Transverse colon (tissue), 4 donors: ENCODE results near the gene STH. TPM values are rescaled to one million over a fixed set of nuclear protein-coding genes. Genes with fewer than 3 reads are reported as not detected.

Experiments used
- DNase-seq: peaks from one replicate; pipeline ENCODE4 v3.0.0-alpha.2; 2019
- H3K27ac ChIP-seq, 4 donors: fragments of 200-600 bp; sonication (generic); 2 replicates each; pipeline ENCODE4 v1.5.1; 2016 to 2018; ENCODE audit warnings: inconsistent platforms in 4 of 4
- H3K27me3 ChIP-seq: fragments of 200-600 bp; sonication (generic); 2 replicates; pipeline ENCODE4 v1.5.1; 2017; ENCODE audit warnings: inconsistent platforms
- H3K36me3 ChIP-seq, 4 donors: fragments of 200-600 bp; sonication (generic); 2 replicates each; pipeline ENCODE4 v1.5.1; 2017 to 2019; ENCODE audit warnings: inconsistent platforms in 4 of 4
- H3K4me1 ChIP-seq, 4 donors: fragments of 200-600 bp; sonication (generic); 2 replicates each; pipeline ENCODE4 v1.5.1; 2017 to 2020; ENCODE audit warnings: inconsistent platforms in 4 of 4
- H3K4me3 ChIP-seq, 4 donors: fragments of 200-600 bp; sonication (generic); 1 replicate in 1 of 4; 2 replicates in 3 of 4; pipeline versions ENCODE4 v1.5.1 to v1.6.1; 2017 to 2019; ENCODE audit warnings: inconsistent platforms in 4 of 4
- H3K9me3 ChIP-seq, 2 donors: fragments of 200-600 bp; sonication (generic); 2 replicates each; pipeline ENCODE4 v1.5.1; 2017 to 2019; ENCODE audit warnings: inconsistent platforms in 2 of 2
- CTCF ChIP-seq, 5 experiments: fragments of 200-600 bp in 3 of 5; fragments of 450-650 bp in 2 of 5; sonication (generic) in 3 of 5; IDR thresholded peaks; 1 replicate in 2 of 5; 2 replicates in 3 of 5; pipeline ENCODE4 v1.5.1; 2016 to 2017; ENCODE audit warnings: antibody characterized with exemption in 5 of 5, inconsistent platforms in 3 of 5, mild to moderate bottlenecking in 2 of 5, moderate library complexity in 1 of 5
- EP300 ChIP-seq: sonication (generic); formaldehyde crosslinking; IDR thresholded peaks from one replicate; pipeline ENCODE4 v1.6.1; 2017; ENCODE audit warnings: antibody characterized with exemption, low read depth
- POLR2A ChIP-seq: fragments of 450-650 bp; IDR thresholded peaks from one replicate; pipeline ENCODE4 v1.6.1; 2016; ENCODE audit warnings: antibody characterized with exemption, mild to moderate bottlenecking, moderate library complexity
- POLR2AphosphoS5 ChIP-seq, 3 donors: sonication (generic); formaldehyde crosslinking; IDR thresholded peaks; one replicate each; pipeline ENCODE4 v1.6.1; 2016; ENCODE audit warnings: antibody characterized with exemption in 3 of 3
- WGBS, 2 donors: methylation state at CpG; one replicate each; pipeline ENCODE4 v1.1.5; 2018; ENCODE audit warnings: low coverage in 1 of 2; 5-methylcytosine and 5-hydroxymethylcytosine counted together
- in situ Hi-C, 4 donors: fragments of 200-750 bp; cut with MboI; loops; one replicate each; pipeline versions ENCODE4 v1.15.0 to v1.15.1; 2017; ENCODE audit warnings: low sequenced_read_pairs in 3 of 4, low pct_ligation_motif_present in 1 of 4, low pct_unique_long_range_greater_than_20kb in 1 of 4
- intact Hi-C: fragments of 100-400 bp; cut with DNase I; formaldehyde crosslinking; loops from one replicate; pipeline ENCODE4 v1.15.1; 2023; ENCODE audit warnings: low total_unique reads
- total RNA-seq, 4 donors: library from RNA; depleted of rRNA; stranded (reverse); fragments of >200 nt; gene quantifications; one replicate each; pipeline ENCODE4 v1.1.0, GENCODE V29; 2016

Gene STH
- total RNA-seq, 4 donors from 2014 or later = not detected

DNA sequence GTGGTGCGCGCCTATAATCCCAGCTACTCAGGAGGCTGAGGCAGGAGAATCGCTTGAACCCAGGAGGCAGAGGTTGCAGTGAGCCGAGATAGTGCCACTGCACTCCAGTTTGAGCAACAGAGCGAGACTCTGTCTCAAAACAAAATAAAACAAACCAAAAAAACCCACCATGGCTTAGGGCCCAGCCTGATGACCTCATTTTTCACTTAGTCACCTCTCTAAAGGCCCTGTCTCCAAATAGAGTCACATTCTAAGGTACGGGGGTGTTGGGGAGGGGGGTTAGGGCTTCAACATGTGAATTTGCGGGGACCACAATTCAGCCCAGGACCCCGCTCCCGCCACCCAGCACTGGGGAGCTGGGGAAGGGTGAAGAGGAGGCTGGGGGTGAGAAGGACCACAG, 1.4 kb upstream of the STH start:
- 85 to 89% methylated on average over 6 to 9 of the region's 9 CpGs for WGBS, 2 donors
- intact Hi-C loops = no loop called here

DNA sequence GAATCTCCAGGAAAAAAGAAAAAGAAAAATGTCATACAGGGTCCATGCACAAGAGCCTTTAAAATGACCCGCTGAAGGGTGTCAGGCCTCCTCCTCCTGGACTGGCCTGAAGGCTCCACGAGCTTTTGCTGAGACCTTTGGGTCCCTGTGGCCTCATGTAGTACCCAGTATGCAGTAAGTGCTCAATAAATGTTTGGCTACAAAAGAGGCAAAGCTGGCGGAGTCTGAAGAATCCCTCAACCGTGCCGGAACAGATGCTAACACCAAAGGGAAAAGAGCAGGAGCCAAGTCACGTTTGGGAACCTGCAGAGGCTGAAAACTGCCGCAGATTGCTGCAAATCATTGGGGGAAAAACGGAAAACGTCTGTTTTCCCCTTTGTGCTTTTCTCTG, 845 bp downstream of the STH start:
- no peak for DNase-seq
- intact Hi-C loops = loop anchor here (5.0 kb wide), 1 partner anchor 212 kb away; no protein-coding TSS in a partner anchor
- H3K4me1 ChIP-seq = peaks cover 0 to 19% (median 18%) of the 10 kb centered on the region in 4 donors
- in situ Hi-C loops = loop anchor here in 2 of 4 donors (10.0 kb wide), 2 partner anchors 215 to 285 kb away; no protein-coding TSS in a partner anchor
- TF ChIP-seq CTCF (IDR thresholded peaks at IDR 0.05) (no peak), POLR2A (no peak), POLR2AphosphoS5 (IDR thresholded peaks at IDR 0.05) (no peak), EP300 (no peak)
- 80 to 84% methylated on average over 9 of the region's 9 CpGs for WGBS, 2 donors
- H3K9me3 ChIP-seq = no peaks in the 10 kb centered on the region
- no peak overlapping the region for H3K4me3 ChIP-seq
- no peaks in the 10 kb centered on the region for H3K27me3 ChIP-seq
- no peak overlapping the region for H3K27ac ChIP-seq
- H3K36me3 ChIP-seq = no peaks in the 10 kb centered on the region

More for the DNA sequence above, 1.4 kb upstream of the STH start:
- Histone ChIP-seq H3K4me1 (peaks cover 0 to 1% (median under 1%) of the 10 kb centered on the region in 4 donors), H3K36me3 (no peaks in the 10 kb centered on the region), H3K4me3 (no peak overlapping the region), H3K27me3 (no peaks in the 10 kb centered on the region), H3K9me3 (no peaks in the 10 kb centered on the region), H3K27ac (no peak overlapping the region)
- in situ Hi-C loops = no loop called here
- no peak for DNase-seq
- TF ChIP-seq POLR2A (no peak), CTCF (IDR thresholded peaks at IDR 0.05) (no peak), EP300 (no peak), POLR2AphosphoS5 (IDR thresholded peaks at IDR 0.05) (no peak)

DNA sequence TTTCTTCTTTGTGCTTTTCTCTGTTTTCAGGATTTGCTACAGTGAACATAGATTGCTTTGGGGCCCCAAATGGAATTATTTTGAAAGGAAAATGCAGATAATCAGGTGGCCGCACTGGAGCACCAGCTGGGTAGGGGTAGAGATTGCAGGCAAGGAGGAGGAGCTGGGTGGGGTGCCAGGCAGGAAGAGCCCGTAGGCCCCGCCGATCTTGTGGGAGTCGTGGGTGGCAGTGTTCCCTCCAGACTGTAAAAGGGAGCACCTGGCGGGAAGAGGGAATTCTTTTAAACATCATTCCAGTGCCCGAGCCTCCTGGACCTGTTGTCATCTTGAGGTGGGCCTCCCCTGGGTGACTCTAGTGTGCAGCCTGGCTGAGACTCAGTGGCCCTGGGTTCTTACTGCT, 1.2 kb downstream of the STH start:
- intact Hi-C loops = loop anchor here (5.0 kb wide), 1 partner anchor 212 kb away; no protein-coding TSS in a partner anchor
- in situ Hi-C loops = loop anchor here in 2 of 4 donors (10.0 kb wide), 2 partner anchors 215 to 285 kb away; no protein-coding TSS in a partner anchor
- no peak for TF ChIP-seq CTCF (IDR thresholded peaks at IDR 0.05)
- no peak for TF ChIP-seq POLR2A
- no peak for TF ChIP-seq POLR2AphosphoS5 (IDR thresholded peaks at IDR 0.05)
- no peak for TF ChIP-seq EP300
- no peaks in the 10 kb centered on the region for H3K9me3 ChIP-seq
- no peaks in the 10 kb centered on the region for H3K27me3 ChIP-seq
- no peak overlapping the region for H3K4me3 ChIP-seq
- H3K4me1 ChIP-seq = peaks cover 0 to 19% (median 18%) of the 10 kb centered on the region in 4 donors
- no peak for DNase-seq
- H3K27ac ChIP-seq = no peak overlapping the region
- WGBS, 2 donors = 69 to 73% methylated on average over 6 to 7 of the region's 7 CpGs
- H3K36me3 ChIP-seq = no peaks in the 10 kb centered on the region

DNA sequence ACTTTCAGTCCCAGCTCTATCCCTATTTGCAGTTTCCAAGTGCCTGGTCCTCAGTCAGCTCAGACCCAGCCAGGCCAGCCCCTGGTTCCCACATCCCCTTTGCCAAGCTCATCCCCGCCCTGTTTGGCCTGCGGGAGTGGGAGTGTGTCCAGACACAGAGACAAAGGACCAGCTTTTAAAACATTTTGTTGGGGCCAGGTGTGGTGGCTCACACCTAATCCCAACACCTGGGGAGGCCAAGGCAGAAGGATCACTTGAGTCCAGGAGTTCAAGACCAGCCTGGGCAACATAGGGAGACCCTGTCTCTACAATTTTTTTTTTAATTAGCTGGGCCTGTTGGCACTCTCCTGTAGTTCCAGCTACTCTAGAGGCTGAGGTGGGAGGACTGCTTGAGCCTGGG, 1.7 kb downstream of the STH start:
- Histone ChIP-seq H3K36me3 (no peaks in the 10 kb centered on the region), H3K4me3 (no peak overlapping the region), H3K27ac (no peak overlapping the region), H3K27me3 (no peaks in the 10 kb centered on the region), H3K9me3 (no peaks in the 10 kb centered on the region), H3K4me1 (peaks cover 0 to 19% (median 18%) of the 10 kb centered on the region in 4 donors)
- WGBS, 2 donors = 50 to 63% methylated on average over 2 of the region's 2 CpGs
- TF ChIP-seq EP300 (no peak), POLR2A (no peak), CTCF (IDR thresholded peaks at IDR 0.05) (no peak), POLR2AphosphoS5 (IDR thresholded peaks at IDR 0.05) (no peak)
- in situ Hi-C loops = loop anchor here in 2 of 4 donors (10.0 kb wide), 2 partner anchors 214 to 284 kb away; no protein-coding TSS in a partner anchor
- no peak for DNase-seq
- intact Hi-C loops = loop anchor here (5.0 kb wide), 1 partner anchor 212 kb away; no protein-coding TSS in a partner anchor
